K562 (cell line): ENCODE results near the gene NRSN2. TPM values are rescaled to one million over a fixed set of nuclear protein-coding genes. Genes with fewer than 3 reads are reported as not detected.

Experiments
- ATF1 ChIP-seq, 2 experiments: fragments of 450-650 bp in 1 of 2; IDR thresholded peaks; 2 replicates each; pipeline ENCODE4 v1.6.1; 2016; ENCODE audit warnings: missing compliant biosample characterization in 1 of 2, missing genetic modification characterization in 1 of 2
- ATF7 ChIP-seq: fragments of 450-650 bp; IDR thresholded peaks from 2 replicates; pipeline ENCODE4 v1.7.1; 2014; ENCODE audit warnings: mild to moderate bottlenecking, moderate library complexity
- CREM ChIP-seq: IDR thresholded peaks from 2 replicates; pipeline ENCODE4 v1.6.1; 2014; ENCODE audit warnings: antibody characterized with exemption, low read depth
- DPF2 ChIP-seq: fragments of 450-650 bp; IDR thresholded peaks from 2 replicates; pipeline ENCODE4 v1.6.1; 2016
- E2F3 ChIP-seq: fragments of 250-450 bp; sonication (Bioruptor Pico); IDR thresholded peaks from 2 replicates; pipeline ENCODE4 v1.4.0; 2020; ENCODE audit warnings: mild to moderate bottlenecking
- ELF2 ChIP-seq: fragments of 250-450 bp; sonication (Bioruptor Pico); IDR thresholded peaks from 2 replicates; pipeline ENCODE4 v1.5.0; 2021; ENCODE audit warnings: mild to moderate bottlenecking
- HDAC6 ChIP-seq: IDR thresholded peaks from 2 replicates; pipeline ENCODE4 v1.6.1; 2012; ENCODE audit warnings: low read depth, mild to moderate bottlenecking, control low read depth, inconsistent platforms, low read length, moderate library complexity
- HMGN3 ChIP-seq: IDR thresholded peaks from 2 replicates; pipeline ENCODE4 v1.6.1; 2011; ENCODE audit warnings: borderline replicate concordance, low read depth, mild to moderate bottlenecking, mixed read lengths, low read length; ENCODE audit not compliant: insufficient read length; ENCODE audit errors: extremely low read depth
- MEIS2 ChIP-seq: fragments of 450-650 bp; IDR thresholded peaks from 2 replicates; pipeline ENCODE4 v1.6.1; 2014; ENCODE audit warnings: mild to moderate bottlenecking; ENCODE audit not compliant: partially characterized antibody
- NFE2L1 ChIP-seq: fragments of 450-650 bp; IDR thresholded peaks from 2 replicates; pipeline ENCODE4 v1.6.1; 2016; ENCODE audit warnings: missing genetic modification characterization, low read depth, mild to moderate bottlenecking, missing compliant biosample characterization, moderate library complexity, borderline replicate concordance
- NRF1 ChIP-seq, 2 experiments: fragments of 450-650 bp; IDR thresholded peaks in 1 of 2; conservative IDR thresholded peaks in 1 of 2; 2 replicates each; pipeline ENCODE4 v1.6.1; 2014; ENCODE audit warnings: mild to moderate bottlenecking in 2 of 2
- PURB ChIP-seq: sonication (generic); formaldehyde crosslinking; IDR thresholded peaks from 2 replicates; pipeline ENCODE4 v1.9.0; 2021; ENCODE audit warnings: low read depth, mild to moderate bottlenecking, missing genetic modification reagents
- RBFOX2 ChIP-seq: fragments of 200-400 bp; formaldehyde crosslinking; IDR thresholded peaks from 2 replicates; pipeline ENCODE4 v1.6.1; 2017; ENCODE audit warnings: low read depth, mild to moderate bottlenecking, low read length, moderate library complexity
- SAFB ChIP-seq: fragments of 200-400 bp; formaldehyde crosslinking; IDR thresholded peaks from 2 replicates; pipeline ENCODE4 v1.6.1; 2017; ENCODE audit warnings: low read depth, low read length, borderline replicate concordance
- SNIP1 ChIP-seq: fragments of 450-650 bp; IDR thresholded peaks from 2 replicates; pipeline ENCODE4 v1.7.1; 2017; ENCODE audit warnings: low read depth, mild to moderate bottlenecking
- SRF ChIP-seq, 2 experiments: fragments of 250-450, 450-650 bp in 1 of 2; sonication (Bioruptor Pico) in 1 of 2; sonication (generic) in 1 of 2; formaldehyde crosslinking; IDR thresholded peaks; 2 replicates each; pipeline versions ENCODE4 v1.5.0 to v1.5.1; 2020 to 2022; ENCODE audit warnings: mild to moderate bottlenecking in 1 of 2, missing genetic modification reagents in 1 of 2
- ZNF41 ChIP-seq: fragments of 250-450 bp; sonication (Bioruptor Pico); conservative IDR thresholded peaks from 2 replicates; pipeline ENCODE4 v1.4.0; 2020; ENCODE audit warnings: mild to moderate bottlenecking
- ZNF695 ChIP-seq: fragments of 450-650 bp; formaldehyde crosslinking; IDR thresholded peaks from 2 replicates; pipeline ENCODE4 v1.4.0; 2020; ENCODE audit warnings: mild to moderate bottlenecking, moderate library complexity
- polyA plus RNA-seq, 8 experiments: library from polyadenylated mRNA; depleted of rRNA in 4 of 8; stranded (reverse) in 5 of 8; unstranded in 3 of 8; fragments of >200 nt; fragmentation: Nextera tagmentation in 2 of 8; fragmentation: Illumina TruSeq in 1 of 8; extraction: Ambion mirVana in 2 of 8; extraction: Trizol in 1 of 8; gene quantifications; 2 replicates each; pipeline versions ENCODE4 v1.2.1 to v1.2.3, GENCODE V29; 2011 to 2014; ENCODE audit warnings: inconsistent platforms in 1 of 8, missing spikeins in 1 of 8
- total RNA-seq, 7 experiments: library from RNA; depleted of rRNA in 6 of 7; stranded (reverse); fragments of >200 nt in 6 of 7; fragmentation: Illumina TruSeq in 2 of 7; extraction: Trizol in 2 of 7; gene quantifications; 2 replicates each; pipeline versions ENCODE4 v1.2.1 to v1.2.3, GENCODE V29; 2011 to 2021; ENCODE audit warnings: low replicate concordance in 1 of 7
- TF ChIP-seq, protein P1 (sequence below): fragments of 250-450 bp; sonication (Bioruptor Pico); IDR thresholded peaks from 2 replicates; pipeline ENCODE4 v1.4.0; 2020; ENCODE audit warnings: mild to moderate bottlenecking, moderate library complexity, borderline replicate concordance
- TF ChIP-seq, protein P2 (sequence below), 2 experiments: fragments of 450-650 bp; conservative IDR thresholded peaks; 2 replicates each; pipeline ENCODE4 v1.6.1; 2017; ENCODE audit warnings: mild to moderate bottlenecking in 2 of 2, moderate library complexity in 2 of 2
- TF ChIP-seq, protein P3 (sequence below), 2 experiments: fragments of 450-650 bp; IDR thresholded peaks; 2 replicates each; pipeline ENCODE4 v1.6.1; 2016
- TF ChIP-seq, protein P4 (sequence below): fragments of 250-450 bp; sonication (Bioruptor Pico); IDR thresholded peaks from 2 replicates; pipeline ENCODE4 v1.5.0; 2021

NRSN2 gene
- total and polyA plus RNA-seq, 9 of the 15 experiments (the other 6 are each of a cell fraction or from before 2014, with no cell fraction given), result 7.5 to 29.7 (median 11.1) TPM

DNA sequence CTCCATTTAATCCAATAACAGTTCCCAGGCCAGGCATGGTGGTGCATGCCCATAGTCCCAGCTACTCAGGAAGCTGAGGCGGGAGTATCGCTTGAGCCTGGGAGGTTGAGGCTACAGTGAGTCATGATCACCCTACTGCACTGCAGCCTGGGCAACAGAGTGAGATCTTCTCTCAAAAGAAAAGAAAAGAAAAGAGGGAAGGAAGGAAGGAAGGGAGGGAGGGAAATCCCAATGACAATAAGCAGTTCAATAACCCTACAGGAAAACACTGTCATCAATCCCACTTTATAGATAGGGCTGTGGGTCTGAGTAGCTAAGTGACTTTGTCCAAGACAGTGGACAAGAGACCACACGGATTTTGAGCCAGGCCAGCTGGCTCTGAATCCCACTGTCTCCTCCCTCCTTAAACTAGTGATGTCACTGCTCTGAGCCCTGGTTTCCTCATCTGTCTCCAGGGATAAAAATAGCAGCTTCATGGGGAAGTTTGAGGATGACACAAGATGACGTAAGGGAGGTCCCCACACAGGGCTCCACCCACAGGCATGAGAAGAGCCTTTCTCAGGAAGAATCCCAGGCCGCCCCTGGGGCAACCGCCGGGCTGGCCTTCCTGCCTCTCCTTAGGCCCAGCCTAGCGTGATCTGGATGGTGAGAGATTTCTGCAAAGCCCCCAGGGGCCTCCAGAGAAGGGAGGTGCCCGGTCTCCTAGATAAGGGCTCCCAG, 26.4 kb downstream of the NRSN2 start (continued):
- TF ChIP-seq, protein P1, sequence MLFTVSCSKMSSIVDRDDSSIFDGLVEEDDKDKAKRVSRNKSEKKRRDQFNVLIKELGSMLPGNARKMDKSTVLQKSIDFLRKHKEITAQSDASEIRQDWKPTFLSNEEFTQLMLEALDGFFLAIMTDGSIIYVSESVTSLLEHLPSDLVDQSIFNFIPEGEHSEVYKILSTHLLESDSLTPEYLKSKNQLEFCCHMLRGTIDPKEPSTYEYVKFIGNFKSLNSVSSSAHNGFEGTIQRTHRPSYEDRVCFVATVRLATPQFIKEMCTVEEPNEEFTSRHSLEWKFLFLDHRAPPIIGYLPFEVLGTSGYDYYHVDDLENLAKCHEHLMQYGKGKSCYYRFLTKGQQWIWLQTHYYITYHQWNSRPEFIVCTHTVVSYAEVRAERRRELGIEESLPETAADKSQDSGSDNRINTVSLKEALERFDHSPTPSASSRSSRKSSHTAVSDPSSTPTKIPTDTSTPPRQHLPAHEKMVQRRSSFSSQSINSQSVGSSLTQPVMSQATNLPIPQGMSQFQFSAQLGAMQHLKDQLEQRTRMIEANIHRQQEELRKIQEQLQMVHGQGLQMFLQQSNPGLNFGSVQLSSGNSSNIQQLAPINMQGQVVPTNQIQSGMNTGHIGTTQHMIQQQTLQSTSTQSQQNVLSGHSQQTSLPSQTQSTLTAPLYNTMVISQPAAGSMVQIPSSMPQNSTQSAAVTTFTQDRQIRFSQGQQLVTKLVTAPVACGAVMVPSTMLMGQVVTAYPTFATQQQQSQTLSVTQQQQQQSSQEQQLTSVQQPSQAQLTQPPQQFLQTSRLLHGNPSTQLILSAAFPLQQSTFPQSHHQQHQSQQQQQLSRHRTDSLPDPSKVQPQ, result no peak
- TF ChIP-seq E2F3 (CRISPR knock-in tag) (no peak), NRF1 (conservative IDR thresholded peaks at IDR 0.05 in 1 of 2, IDR thresholded peaks at IDR 0.05 in 1 of 2) (peak; percentile 29 to 54; a peak in 2 of 4 replicates), SAFB (no peak), HMGN3 (no peak), PURB (CRISPR knock-in tag) (no peak), ZNF695 (no peak), MEIS2 (peak; percentile 66), HDAC6 (no peak), ELF2 (CRISPR knock-in tag) (no peak), DPF2 (peak; percentile 34), ATF7 (peak; percentile 99), NFE2L1 (tag) (no peak), ZNF41 (CRISPR knock-in tag) (no peak), ATF1 (CRISPR knock-in tag; IDR thresholded peaks at IDR 0.05) (no peak), ATF1 (tag; IDR thresholded peaks at IDR 0.05) (peak; percentile 97), SRF (CRISPR knock-in tag; IDR thresholded peaks at IDR 0.05) (peak in 1 of 2 experiments; percentile 30; a peak in 1 of 4 replicates), RBFOX2 (peak; percentile 53), SNIP1 (no peak), CREM (peak; percentile 96)
- TF ChIP-seq, protein P2, sequence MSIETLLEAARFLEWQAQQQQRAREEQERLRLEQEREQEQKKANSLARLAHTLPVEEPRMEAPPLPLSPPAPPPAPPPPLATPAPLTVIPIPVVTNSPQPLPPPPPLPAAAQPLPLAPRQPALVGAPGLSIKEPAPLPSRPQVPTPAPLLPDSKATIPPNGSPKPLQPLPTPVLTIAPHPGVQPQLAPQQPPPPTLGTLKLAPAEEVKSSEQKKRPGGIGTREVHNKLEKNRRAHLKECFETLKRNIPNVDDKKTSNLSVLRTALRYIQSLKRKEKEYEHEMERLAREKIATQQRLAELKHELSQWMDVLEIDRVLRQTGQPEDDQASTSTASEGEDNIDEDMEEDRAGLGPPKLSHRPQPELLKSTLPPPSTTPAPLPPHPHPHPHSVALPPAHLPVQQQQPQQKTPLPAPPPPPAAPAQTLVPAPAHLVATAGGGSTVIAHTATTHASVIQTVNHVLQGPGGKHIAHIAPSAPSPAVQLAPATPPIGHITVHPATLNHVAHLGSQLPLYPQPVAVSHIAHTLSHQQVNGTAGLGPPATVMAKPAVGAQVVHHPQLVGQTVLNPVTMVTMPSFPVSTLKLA (conservative IDR thresholded peaks at IDR 0.05), result peak in 1 of 2 experiments; percentile 44; a peak in 1 of 4 replicates
- TF ChIP-seq, protein P3, sequence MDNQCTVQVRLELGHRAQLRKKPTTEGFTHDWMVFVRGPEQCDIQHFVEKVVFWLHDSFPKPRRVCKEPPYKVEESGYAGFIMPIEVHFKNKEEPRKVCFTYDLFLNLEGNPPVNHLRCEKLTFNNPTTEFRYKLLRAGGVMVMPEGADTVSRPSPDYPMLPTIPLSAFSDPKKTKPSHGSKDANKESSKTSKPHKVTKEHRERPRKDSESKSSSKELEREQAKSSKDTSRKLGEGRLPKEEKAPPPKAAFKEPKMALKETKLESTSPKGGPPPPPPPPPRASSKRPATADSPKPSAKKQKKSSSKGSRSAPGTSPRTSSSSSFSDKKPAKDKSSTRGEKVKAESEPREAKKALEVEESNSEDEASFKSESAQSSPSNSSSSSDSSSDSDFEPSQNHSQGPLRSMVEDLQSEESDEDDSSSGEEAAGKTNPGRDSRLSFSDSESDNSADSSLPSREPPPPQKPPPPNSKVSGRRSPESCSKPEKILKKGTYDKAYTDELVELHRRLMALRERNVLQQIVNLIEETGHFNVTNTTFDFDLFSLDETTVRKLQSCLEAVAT (IDR thresholded peaks at IDR 0.05), result peak; percentile 51 to 55; a peak in 1 of 4 replicates
- TF ChIP-seq, protein P4, sequence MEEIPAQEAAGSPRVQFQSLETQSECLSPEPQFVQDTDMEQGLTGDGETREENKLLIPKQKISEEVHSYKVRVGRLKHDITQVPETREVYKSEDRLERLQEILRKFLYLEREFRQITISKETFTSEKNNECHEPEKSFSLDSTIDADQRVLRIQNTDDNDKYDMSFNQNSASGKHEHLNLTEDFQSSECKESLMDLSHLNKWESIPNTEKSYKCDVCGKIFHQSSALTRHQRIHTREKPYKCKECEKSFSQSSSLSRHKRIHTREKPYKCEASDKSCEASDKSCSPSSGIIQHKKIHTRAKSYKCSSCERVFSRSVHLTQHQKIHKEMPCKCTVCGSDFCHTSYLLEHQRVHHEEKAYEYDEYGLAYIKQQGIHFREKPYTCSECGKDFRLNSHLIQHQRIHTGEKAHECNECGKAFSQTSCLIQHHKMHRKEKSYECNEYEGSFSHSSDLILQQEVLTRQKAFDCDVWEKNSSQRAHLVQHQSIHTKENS (CRISPR knock-in tag), result no peak
